ENCODE data around the gene CSKMT. TPM values are rescaled to one million over a fixed set of nuclear protein-coding genes. Genes with fewer than 3 reads are reported as not detected.
"Not testable (repeated sequence)": the region's sequence is repeated elsewhere in the genome, so short reads cannot be mapped to it uniquely, and the experiment has no call there.

CSKMT gene
- total RNA-seq, 1 donor from 2014 or later: 3.4 TPM

- ATAC-seq (peak; percentile 52), DNase-seq (ENCODE audit: low spot score) (no peak)
Measured at GRCh38 chr11:62687508-62688396, 22.6 kb downstream of the CSKMT start.

GRCh38 chr11:62688491-62688890 is 23.4 kb downstream of the CSKMT start:
- no peak for DNase-seq (ENCODE audit: low spot score)
- ATAC-seq: peak; percentile 25

- ATAC-seq (no peak), DNase-seq (ENCODE audit: low spot score) (no peak)
Measured at GRCh38 chr11:62689421-62690183, 24.5 kb downstream of the CSKMT start, which contains the start of gene LRRN4CL. LRRN4CL (minus strand) TSS chr11:62689530; CDS start chr11:62688508, 1,022 bp downstream.

GRCh38 chr11:62693624-62694023 is 28.5 kb downstream of the CSKMT start:
- not testable (repeated sequence) for DNase-seq (ENCODE audit: low spot score); ATAC-seq

GRCh38 chr11:62694455-62695167 is 29.5 kb downstream of the CSKMT start:
- ATAC-seq: peak; percentile 97
- peak; percentile 74 for DNase-seq (ENCODE audit: low spot score)

- no peak for DNase-seq (ENCODE audit: low spot score)
- ATAC-seq: no peak
Measured at GRCh38 chr11:62702246-62702645, 37.1 kb downstream of the CSKMT start.

- ATAC-seq; DNase-seq (ENCODE audit: low spot score): not testable (repeated sequence)
Measured at GRCh38 chr11:62703921-62704320, 38.8 kb downstream of the CSKMT start.

- DNase-seq (ENCODE audit: low spot score): no peak
- no peak for ATAC-seq
Measured at GRCh38 chr11:62705413-62705812, 40.3 kb downstream of the CSKMT start.

GRCh38 chr11:62705880-62706849 is 41.1 kb downstream of the CSKMT start:
- ATAC-seq (peak; percentile 84), DNase-seq (ENCODE audit: low spot score) (peak; percentile 96)

GRCh38 chr11:62706850-62707247 is 41.7 kb downstream of the CSKMT start:
- no peak for DNase-seq (ENCODE audit: low spot score)
- no peak for ATAC-seq

- ATAC-seq: no peak
- DNase-seq (ENCODE audit: low spot score): no peak
Measured at GRCh38 chr11:62707277-62707861, 42.3 kb downstream of the CSKMT start, which contains the start of the genes BSCL2 and GNG3. BSCL2 (minus strand) TSS chr11:62707424; CDS start chr11:62707195, 229 bp downstream. GNG3 (plus strand) TSS chr11:62707676; CDS start chr11:62708296, 620 bp downstream.

- DNase-seq (ENCODE audit: low spot score) (no peak), ATAC-seq (no peak)
Measured at GRCh38 chr11:62708392-62708791, 43.3 kb downstream of the CSKMT start.

GRCh38 chr11:62708793-62709192 is 43.7 kb downstream of the CSKMT start:
- DNase-seq (ENCODE audit: low spot score) (peak; percentile 55), ATAC-seq (no peak)

- DNase-seq (ENCODE audit: low spot score) (peak; percentile 97), ATAC-seq (peak; percentile 75)
Measured at GRCh38 chr11:62709247-62710000, 44.3 kb downstream of the CSKMT start.

GRCh38 chr11:62710001-62710345 is 44.9 kb downstream of the CSKMT start:
- peak; percentile 7 for ATAC-seq
- no peak for DNase-seq (ENCODE audit: low spot score)

GRCh38 chr11:62712276-62712812 is 47.2 kb downstream of the CSKMT start:
- no peak for DNase-seq (ENCODE audit: low spot score)
- ATAC-seq: no peak

- no peak for ATAC-seq
- DNase-seq (ENCODE audit: low spot score): no peak
Measured at GRCh38 chr11:62712861-62713260, 47.7 kb downstream of the CSKMT start.

GRCh38 chr11:62713343-62713742 is 48.2 kb downstream of the CSKMT start:
- ATAC-seq (peak; percentile 69), DNase-seq (ENCODE audit: low spot score) (peak; percentile 85)

All from left lobe of liver (tissue), 2 donors.